ENCODE measurements around the gene PTPA. TPM values are rescaled to one million over a fixed set of nuclear protein-coding genes. Genes with fewer than 3 reads are reported as not detected.
A peak's percentile ranks its signal among the peaks of the same experiment; 100 is the strongest.

Gene PTPA
- total RNA-seq, 1 donor = 73.5 TPM

DNA sequence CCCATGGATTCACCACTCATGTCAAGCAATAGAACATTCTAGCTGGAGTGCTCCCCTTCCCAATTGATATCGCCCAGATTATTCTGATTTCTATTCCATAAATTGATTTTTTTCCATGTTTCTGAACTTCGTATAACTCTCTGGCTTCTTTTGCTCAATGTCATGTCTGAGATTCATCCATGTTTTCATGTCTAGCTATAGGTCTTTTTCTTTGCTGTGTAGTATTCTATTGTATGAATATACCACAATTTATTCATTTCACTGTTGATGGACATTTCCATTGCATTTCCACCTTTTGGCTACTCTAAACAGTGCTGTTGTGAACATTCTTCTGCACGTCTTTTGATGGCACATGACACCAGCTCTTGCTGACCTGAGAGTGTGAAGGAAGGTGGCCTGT lies 19.6 kb downstream of the PTPA start:
- H3K4me1 ChIP-seq (ENCODE audit: insufficient read depth, low read length) = peaks cover 12% of the 10 kb centered on the region
- no peaks in the 10 kb centered on the region for H4K20me1 ChIP-seq (ENCODE audit: insufficient read depth, low read length)
- DNase-seq (ENCODE audit: insufficient read length, low spot score, missing footprints) = no peak
- no peak overlapping the region for H3K27ac ChIP-seq (ENCODE audit: low read depth, low read length)
- no peak overlapping the region for H3K4me3 ChIP-seq (ENCODE audit: insufficient read depth, low read length)
- peaks cover 57% of the 10 kb centered on the region for H3K36me3 ChIP-seq (ENCODE audit: insufficient read depth, low read length)
- no peak overlapping the region for H3K4me2 ChIP-seq (ENCODE audit: insufficient read depth, low read length)
- H3K9me3 ChIP-seq (ENCODE audit: low read depth, low read length) = no peaks in the 10 kb centered on the region
- peaks cover 5% of the 10 kb centered on the region for H3K79me2 ChIP-seq (ENCODE audit: insufficient read depth, low read length)
- no peaks in the 10 kb centered on the region for H3K27me3 ChIP-seq (ENCODE audit: insufficient read depth, low read length)
- H2AFZ ChIP-seq (ENCODE audit: low read length) = no peak overlapping the region
- TF ChIP-seq, protein P1, sequence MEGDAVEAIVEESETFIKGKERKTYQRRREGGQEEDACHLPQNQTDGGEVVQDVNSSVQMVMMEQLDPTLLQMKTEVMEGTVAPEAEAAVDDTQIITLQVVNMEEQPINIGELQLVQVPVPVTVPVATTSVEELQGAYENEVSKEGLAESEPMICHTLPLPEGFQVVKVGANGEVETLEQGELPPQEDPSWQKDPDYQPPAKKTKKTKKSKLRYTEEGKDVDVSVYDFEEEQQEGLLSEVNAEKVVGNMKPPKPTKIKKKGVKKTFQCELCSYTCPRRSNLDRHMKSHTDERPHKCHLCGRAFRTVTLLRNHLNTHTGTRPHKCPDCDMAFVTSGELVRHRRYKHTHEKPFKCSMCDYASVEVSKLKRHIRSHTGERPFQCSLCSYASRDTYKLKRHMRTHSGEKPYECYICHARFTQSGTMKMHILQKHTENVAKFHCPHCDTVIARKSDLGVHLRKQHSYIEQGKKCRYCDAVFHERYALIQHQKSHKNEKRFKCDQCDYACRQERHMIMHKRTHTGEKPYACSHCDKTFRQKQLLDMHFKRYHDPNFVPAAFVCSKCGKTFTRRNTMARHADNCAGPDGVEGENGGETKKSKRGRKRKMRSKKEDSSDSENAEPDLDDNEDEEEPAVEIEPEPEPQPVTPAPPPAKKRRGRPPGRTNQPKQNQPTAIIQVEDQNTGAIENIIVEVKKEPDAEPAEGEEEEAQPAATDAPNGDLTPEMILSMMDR (IDR thresholded peaks at IDR 0.05; ENCODE audit: extremely low read depth, low read depth, low read length) = no peak

DNA sequence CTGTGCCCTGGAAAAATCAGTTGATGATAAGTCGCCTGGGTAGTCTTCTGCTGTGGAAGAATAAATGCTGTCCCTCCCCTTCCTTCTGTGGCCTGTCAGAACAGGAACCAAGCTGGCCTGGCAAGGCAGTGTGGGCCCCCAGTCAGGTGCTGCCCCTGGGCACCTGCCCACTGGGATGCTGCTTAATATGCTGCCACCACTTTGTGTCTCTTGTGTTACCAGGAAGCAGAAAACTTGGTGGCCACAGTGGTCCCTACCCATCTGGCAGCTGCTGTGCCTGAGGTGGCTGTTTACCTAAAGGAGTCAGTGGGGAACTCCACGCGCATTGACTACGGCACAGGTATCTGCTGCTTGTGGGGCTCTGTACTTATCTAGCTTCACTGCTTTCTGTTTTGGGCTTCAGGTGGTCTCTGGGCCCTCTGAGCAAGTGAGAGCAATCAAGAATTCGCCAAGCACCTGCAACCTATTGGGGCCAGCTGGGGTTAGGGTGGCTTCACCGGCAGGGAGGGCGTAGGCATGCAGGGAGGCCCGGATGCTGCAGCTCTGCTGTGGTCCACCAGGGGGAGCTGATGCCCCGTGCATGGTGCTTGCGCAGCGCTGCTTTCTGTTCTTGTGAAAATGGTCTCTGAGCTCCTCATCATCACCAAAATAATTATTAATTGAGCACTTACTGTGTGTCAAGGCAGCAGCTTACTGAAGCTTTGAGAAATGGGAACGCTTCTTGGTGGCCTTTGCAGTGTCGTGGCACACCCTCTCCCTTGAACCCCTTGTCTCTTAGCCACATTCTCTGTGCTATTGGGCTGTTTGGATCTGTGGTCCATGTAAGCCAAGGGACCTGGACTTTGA lies 20.3 kb downstream of the PTPA start:
- Histone ChIP-seq H2AFZ (ENCODE audit: low read length) (no peak overlapping the region), H4K20me1 (ENCODE audit: insufficient read depth, low read length) (no peaks in the 10 kb centered on the region), H3K9me3 (ENCODE audit: low read depth, low read length) (no peaks in the 10 kb centered on the region), H3K27me3 (ENCODE audit: insufficient read depth, low read length) (no peaks in the 10 kb centered on the region), H3K4me3 (ENCODE audit: insufficient read depth, low read length) (no peak overlapping the region), H3K36me3 (ENCODE audit: insufficient read depth, low read length) (peaks cover 57% of the 10 kb centered on the region), H3K4me2 (ENCODE audit: insufficient read depth, low read length) (no peak overlapping the region), H3K79me2 (ENCODE audit: insufficient read depth, low read length) (peaks cover 5% of the 10 kb centered on the region), H3K4me1 (ENCODE audit: insufficient read depth, low read length) (peaks cover 7% of the 10 kb centered on the region), H3K27ac (ENCODE audit: low read depth, low read length) (no peak overlapping the region)
- TF ChIP-seq, protein P1 (IDR thresholded peaks at IDR 0.05; ENCODE audit: extremely low read depth, low read depth, low read length) = peak; percentile 98
- peak; percentile 96 for DNase-seq (ENCODE audit: insufficient read length, low spot score, missing footprints)

DNA sequence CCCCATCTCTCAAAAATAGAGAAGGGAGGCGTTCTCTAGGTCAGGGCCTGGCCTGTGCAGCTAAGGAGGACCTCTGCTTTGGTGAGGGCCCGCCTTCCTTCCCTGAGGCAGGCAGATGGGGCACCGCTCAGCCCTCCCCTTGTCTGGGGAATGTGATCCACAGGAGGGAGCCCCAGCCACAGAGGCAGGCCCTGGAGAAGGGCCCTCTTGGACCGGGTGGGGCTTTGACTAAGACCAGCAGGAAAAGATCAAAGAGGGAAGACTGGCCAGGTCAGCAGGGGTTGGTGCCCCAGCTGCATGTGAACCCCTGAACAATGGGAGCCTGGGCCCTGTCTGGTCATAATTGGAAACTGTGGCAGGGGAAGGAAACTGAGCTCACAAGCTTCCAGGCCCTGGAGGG lies 21.9 kb downstream of the PTPA start:
- DNase-seq (ENCODE audit: insufficient read length, low spot score, missing footprints) = peak; percentile 74
- Histone ChIP-seq H3K4me1 (ENCODE audit: insufficient read depth, low read length) (peaks cover 4% of the 10 kb centered on the region), H3K27me3 (ENCODE audit: insufficient read depth, low read length) (no peaks in the 10 kb centered on the region), H3K4me2 (ENCODE audit: insufficient read depth, low read length) (no peak overlapping the region), H2AFZ (ENCODE audit: low read length) (no peak overlapping the region), H3K27ac (ENCODE audit: low read depth, low read length) (no peak overlapping the region), H3K4me3 (ENCODE audit: insufficient read depth, low read length) (no peak overlapping the region), H4K20me1 (ENCODE audit: insufficient read depth, low read length) (no peaks in the 10 kb centered on the region), H3K36me3 (ENCODE audit: insufficient read depth, low read length) (peaks cover 56% of the 10 kb centered on the region), H3K79me2 (ENCODE audit: insufficient read depth, low read length) (no peaks in the 10 kb centered on the region), H3K9me3 (ENCODE audit: low read depth, low read length) (no peaks in the 10 kb centered on the region)
- TF ChIP-seq, protein P1 (IDR thresholded peaks at IDR 0.05; ENCODE audit: extremely low read depth, low read depth, low read length) = no peak

DNA sequence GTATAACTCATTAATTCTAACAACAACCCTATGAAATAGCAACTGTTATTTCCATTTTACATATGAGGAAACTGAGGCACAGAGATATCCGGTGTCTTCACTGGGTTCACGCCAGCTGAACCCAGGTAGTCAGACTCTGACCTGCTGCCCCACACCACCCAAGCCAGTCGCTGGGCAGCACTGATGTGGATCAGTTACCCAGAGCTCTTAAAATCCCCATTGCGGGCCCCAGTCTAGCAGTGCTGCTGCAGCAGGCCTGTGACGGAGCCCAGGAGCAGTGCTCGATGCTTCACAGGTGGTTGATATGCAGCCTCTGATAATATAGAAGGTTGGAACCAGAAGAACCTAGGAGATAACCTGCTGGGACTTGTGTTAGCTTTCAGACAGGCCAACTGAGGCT lies 24.3 kb downstream of the PTPA start:
- Histone ChIP-seq H3K4me3 (ENCODE audit: insufficient read depth, low read length) (no peak overlapping the region), H3K27me3 (ENCODE audit: insufficient read depth, low read length) (no peaks in the 10 kb centered on the region), H3K79me2 (ENCODE audit: insufficient read depth, low read length) (no peaks in the 10 kb centered on the region), H3K9me3 (ENCODE audit: low read depth, low read length) (no peaks in the 10 kb centered on the region), H4K20me1 (ENCODE audit: insufficient read depth, low read length) (no peaks in the 10 kb centered on the region), H3K4me1 (ENCODE audit: insufficient read depth, low read length) (peaks cover 26% of the 10 kb centered on the region), H3K27ac (ENCODE audit: low read depth, low read length) (no peak overlapping the region), H2AFZ (ENCODE audit: low read length) (no peak overlapping the region), H3K36me3 (ENCODE audit: insufficient read depth, low read length) (peaks cover 45% of the 10 kb centered on the region), H3K4me2 (ENCODE audit: insufficient read depth, low read length) (no peak overlapping the region)
- TF ChIP-seq, protein P1 (IDR thresholded peaks at IDR 0.05; ENCODE audit: extremely low read depth, low read depth, low read length) = no peak
- no peak for DNase-seq (ENCODE audit: insufficient read length, low spot score, missing footprints)
